Lower leg skin (tissue), 4 donors: ENCODE results near the gene FAM111A. TPM values are rescaled to one million over a fixed set of nuclear protein-coding genes. Genes with fewer than 3 reads are reported as not detected.
A peak's percentile ranks its signal among the peaks of the same experiment; 100 is the strongest.
"Not testable (repeated sequence)": the region's sequence is repeated elsewhere in the genome, so short reads cannot be mapped to it uniquely, and the experiment has no call there.

Experiments used
- DNase-seq, 2 donors: peaks; one replicate each; pipeline ENCODE4 v3.0.0-alpha.2; 2019; ENCODE audit warnings: low spot score in 2 of 2
- H3K4me3 ChIP-seq: fragments of 200-600 bp; sonication (generic); 2 replicates; pipeline ENCODE4 v1.5.1; 2017; ENCODE audit warnings: mild to moderate bottlenecking, low read depth; ENCODE audit not compliant: poor library complexity, severe bottlenecking
- POLR2A ChIP-seq, 2 donors: fragments of 450-650 bp; IDR thresholded peaks; one replicate each; pipeline ENCODE4 v1.6.1; 2016 to 2017; ENCODE audit warnings: antibody characterized with exemption in 2 of 2, mild to moderate bottlenecking in 1 of 2, moderate library complexity in 1 of 2
- WGBS, 2 donors: methylation state at CpG; one replicate each; pipeline ENCODE4 v1.1.5; 2018; 5-methylcytosine and 5-hydroxymethylcytosine counted together
- intact Hi-C: fragments of 100-400 bp; cut with DNase I; formaldehyde crosslinking; loops from one replicate; pipeline ENCODE4 v1.15.0; 2023; ENCODE audit warnings: low total_unique reads
- total RNA-seq, 4 donors: library from RNA; depleted of rRNA; stranded (reverse); fragments of >200 nt; gene quantifications; one replicate each; pipeline ENCODE4 v1.1.0, GENCODE V29; 2016
- TF ChIP-seq, protein P1 (sequence below), 3 donors: fragments of 450-650 bp; IDR thresholded peaks; one replicate each; pipeline ENCODE4 v1.5.1; 2016; ENCODE audit warnings: antibody characterized with exemption in 3 of 3, mild to moderate bottlenecking in 3 of 3, moderate library complexity in 2 of 3

Gene FAM111A, protein sequence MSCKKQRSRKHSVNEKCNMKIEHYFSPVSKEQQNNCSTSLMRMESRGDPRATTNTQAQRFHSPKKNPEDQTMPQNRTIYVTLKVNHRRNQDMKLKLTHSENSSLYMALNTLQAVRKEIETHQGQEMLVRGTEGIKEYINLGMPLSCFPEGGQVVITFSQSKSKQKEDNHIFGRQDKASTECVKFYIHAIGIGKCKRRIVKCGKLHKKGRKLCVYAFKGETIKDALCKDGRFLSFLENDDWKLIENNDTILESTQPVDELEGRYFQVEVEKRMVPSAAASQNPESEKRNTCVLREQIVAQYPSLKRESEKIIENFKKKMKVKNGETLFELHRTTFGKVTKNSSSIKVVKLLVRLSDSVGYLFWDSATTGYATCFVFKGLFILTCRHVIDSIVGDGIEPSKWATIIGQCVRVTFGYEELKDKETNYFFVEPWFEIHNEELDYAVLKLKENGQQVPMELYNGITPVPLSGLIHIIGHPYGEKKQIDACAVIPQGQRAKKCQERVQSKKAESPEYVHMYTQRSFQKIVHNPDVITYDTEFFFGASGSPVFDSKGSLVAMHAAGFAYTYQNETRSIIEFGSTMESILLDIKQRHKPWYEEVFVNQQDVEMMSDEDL
- 10 to 100 TPM; 14.9 to 25.0 (median 20.9) TPM for total RNA-seq

DNA sequence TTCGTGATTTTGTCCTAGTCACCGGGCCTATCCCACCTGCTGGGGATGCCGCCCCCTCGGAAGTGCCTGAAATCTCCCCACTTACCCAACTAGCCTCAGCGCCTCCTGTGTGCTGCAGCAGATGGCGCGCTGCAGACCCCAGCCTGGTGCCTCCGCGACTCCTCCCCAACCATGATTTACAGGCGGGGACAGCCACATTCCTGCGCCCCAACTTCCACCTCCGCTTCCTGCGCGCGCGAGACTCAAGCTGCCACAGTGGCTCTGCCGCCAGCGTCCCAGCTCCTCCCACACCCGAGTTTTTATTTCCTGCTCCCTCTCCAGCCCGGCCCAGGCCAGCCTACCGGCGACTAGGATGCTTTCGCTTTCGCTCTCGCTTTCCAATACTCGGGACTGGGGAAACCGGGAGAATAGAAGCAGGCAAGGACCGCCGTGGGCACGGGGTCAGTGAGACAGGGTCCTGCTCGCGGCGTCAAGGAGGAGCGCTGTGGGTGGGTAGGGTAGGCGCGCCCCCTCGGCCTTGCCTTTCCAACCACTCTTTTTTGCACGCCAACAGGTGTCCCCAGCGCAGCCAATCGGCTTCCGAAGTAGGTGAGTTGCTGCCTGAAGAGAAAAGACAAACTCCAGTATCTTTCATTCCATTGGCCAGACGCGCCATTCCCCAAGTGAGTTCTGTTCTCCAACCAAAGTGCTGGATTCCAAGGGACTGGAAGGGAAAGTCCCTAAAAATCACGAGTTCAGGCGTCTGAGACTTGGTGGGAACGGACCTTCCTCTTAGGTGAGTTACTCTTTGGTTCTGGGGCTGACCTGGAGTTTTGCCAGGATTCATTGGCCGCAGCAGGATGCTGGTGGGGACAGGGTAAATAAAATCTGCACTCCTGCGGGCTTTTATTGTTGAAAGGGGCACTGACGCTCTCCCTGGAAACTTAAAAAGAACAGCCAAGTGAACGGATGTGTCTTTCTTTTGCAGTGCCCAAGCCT lies at the start of gene FAM111A:
Gene FAM111A (plus strand): TSS at position 327 of the 978 bp plus-strand sequence. CDS start 6,017 bp downstream, outside the sequence.
- TF ChIP-seq POLR2A (IDR thresholded peaks at IDR 0.05): no peak
- TF ChIP-seq, protein P1, sequence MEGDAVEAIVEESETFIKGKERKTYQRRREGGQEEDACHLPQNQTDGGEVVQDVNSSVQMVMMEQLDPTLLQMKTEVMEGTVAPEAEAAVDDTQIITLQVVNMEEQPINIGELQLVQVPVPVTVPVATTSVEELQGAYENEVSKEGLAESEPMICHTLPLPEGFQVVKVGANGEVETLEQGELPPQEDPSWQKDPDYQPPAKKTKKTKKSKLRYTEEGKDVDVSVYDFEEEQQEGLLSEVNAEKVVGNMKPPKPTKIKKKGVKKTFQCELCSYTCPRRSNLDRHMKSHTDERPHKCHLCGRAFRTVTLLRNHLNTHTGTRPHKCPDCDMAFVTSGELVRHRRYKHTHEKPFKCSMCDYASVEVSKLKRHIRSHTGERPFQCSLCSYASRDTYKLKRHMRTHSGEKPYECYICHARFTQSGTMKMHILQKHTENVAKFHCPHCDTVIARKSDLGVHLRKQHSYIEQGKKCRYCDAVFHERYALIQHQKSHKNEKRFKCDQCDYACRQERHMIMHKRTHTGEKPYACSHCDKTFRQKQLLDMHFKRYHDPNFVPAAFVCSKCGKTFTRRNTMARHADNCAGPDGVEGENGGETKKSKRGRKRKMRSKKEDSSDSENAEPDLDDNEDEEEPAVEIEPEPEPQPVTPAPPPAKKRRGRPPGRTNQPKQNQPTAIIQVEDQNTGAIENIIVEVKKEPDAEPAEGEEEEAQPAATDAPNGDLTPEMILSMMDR (IDR thresholded peaks at IDR 0.05): no peak
- peak; percentile 89 to 98 for DNase-seq
- 0% methylated on average over 50 of the region's 50 CpGs for WGBS, 2 donors
- H3K4me3 ChIP-seq: peak within 1 kb of the TSS; percentile 71
- intact Hi-C loops: no loop called here

DNA sequence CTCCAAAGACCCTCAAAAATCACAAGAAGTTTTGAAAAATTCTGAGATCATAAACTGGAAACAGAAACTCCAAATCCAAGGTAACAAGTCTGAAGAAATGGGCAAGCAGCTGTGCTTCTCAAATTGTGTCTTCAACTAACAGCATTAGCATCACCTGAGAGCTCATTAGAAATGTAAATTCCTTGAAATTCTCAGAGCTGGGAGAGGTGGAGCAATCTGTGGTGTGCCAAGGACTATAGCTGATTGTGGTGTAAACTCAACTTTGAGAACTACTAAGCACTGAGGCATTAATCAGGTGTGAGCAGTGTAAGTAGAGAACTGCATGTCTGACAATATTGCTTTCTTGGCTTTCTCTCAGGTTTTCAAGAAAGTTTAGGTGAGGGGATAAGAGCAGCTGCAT lies 49.1 kb upstream of the FAM111A start:
- DNase-seq, intact Hi-C loops, H3K4me3 ChIP-seq: not testable (repeated sequence)

DNA sequence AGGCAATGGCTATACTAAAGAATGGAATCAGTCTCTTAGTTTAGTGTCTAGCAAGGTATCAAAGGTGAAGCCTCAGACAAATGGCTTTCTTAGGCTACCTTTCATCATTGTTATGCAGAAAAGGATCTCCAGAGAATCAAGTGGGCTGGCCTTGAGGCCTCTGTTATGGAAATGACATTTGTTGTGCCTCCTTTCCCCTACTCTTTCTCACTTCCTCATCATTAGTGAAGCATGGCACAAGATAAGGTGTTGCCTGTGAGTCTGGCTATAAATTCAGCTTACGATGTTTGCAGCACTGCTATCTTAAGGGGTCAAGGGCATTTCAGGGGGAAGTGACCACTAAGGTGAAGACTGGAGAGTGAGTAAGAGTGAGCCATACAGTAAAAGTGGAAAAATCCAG lies 47.4 kb upstream of the FAM111A start:
- not testable (repeated sequence) for DNase-seq

DNA sequence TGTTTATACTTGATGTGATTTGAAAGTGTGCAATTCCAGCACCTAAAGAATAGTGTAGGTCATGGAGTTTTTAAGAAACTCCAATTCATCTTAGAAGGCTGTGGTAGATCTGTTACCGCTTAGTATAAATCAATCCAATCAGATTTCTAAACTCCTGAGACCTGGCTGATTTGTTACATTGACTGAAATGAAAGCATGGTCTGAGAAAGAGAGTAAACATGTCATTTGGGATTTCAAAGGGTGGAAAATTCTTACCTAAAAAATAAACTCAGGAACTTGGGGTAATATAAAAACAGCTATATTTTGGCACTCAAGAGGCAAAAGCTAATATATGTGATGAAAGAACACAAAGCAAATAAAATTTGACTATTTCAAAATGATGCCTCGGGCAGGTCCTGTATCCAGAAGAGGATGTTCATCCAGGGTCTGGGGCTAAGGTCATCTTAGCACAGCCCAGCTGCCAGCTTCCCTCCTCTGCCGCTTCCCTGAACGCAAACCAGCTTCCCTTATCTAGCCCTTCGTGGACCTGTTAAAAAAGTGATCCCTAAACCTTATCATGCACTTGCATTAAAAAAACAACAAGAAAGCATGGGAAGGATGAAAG lies 46.6 kb upstream of the FAM111A start:
- H3K4me3 ChIP-seq, intact Hi-C loops, DNase-seq: not testable (repeated sequence)
- 75 to 80% methylated on average over 5 of the region's 5 CpGs for WGBS, 2 donors

More for the DNA sequence above, 47.4 kb upstream of the FAM111A start:
- intact Hi-C loops, H3K4me3 ChIP-seq: not testable (repeated sequence)
- 71 to 81% methylated on average over 1 of the region's 1 CpG for WGBS, 2 donors

DNA sequence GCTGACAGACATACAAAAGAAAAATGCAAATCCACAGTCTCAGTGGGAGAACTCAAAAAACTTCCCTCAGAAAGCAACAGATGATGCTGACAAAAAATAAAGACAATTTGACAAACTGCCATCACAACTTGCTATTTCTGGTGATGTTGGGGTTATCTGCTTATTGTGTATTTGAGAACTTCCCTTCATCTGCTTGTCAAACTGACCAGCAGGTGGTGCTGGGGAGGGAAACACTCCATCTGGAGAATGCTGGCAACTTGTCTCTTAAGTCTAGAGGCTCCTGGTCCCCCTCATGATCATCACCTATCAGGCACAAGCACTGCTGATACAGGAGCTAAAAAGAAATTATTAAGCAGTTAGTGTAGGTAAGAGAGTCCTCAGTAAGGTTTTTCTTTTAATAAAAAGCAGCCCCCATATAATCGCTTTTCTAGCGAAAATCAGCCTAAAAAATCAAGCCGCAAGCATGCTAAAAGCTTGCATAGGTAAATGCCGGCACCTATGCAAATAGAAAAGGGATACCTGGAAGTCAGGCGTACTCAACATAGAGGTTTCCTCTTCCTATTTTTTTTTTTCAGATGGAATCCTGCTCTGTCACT lies 45.4 kb upstream of the FAM111A start:
- intact Hi-C loops: no loop called here
- peak in 1 of 2 donors; percentile 41 for DNase-seq
- TF ChIP-seq POLR2A (IDR thresholded peaks at IDR 0.05): no peak
- TF ChIP-seq, protein P1 (IDR thresholded peaks at IDR 0.05): no peak
- WGBS, 2 donors: 95% methylated on average over 5 of the region's 5 CpGs
- no peak overlapping the region for H3K4me3 ChIP-seq

DNA sequence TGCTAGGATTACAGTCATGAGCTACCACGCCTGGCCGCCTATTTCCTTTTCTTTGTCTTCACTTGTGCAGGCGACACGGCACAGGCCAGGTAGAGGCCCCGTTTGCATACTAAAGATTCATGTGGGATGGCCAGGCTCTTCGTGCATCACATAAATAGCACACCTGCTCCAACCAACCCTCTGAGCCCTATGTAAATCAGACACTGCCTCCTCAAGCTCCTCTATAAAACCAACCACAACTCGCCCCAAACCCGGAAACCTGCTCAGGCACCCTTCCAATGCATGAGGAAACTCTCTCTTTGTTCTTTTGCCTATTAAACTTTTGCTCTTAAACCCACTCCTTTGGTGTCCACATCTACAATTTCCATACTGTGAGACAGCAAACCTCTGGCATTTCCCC lies 44.7 kb upstream of the FAM111A start:
- intact Hi-C loops: not testable (repeated sequence)
- WGBS, 2 donors: 73 to 81% methylated on average over 8 of the region's 8 CpGs

DNA sequence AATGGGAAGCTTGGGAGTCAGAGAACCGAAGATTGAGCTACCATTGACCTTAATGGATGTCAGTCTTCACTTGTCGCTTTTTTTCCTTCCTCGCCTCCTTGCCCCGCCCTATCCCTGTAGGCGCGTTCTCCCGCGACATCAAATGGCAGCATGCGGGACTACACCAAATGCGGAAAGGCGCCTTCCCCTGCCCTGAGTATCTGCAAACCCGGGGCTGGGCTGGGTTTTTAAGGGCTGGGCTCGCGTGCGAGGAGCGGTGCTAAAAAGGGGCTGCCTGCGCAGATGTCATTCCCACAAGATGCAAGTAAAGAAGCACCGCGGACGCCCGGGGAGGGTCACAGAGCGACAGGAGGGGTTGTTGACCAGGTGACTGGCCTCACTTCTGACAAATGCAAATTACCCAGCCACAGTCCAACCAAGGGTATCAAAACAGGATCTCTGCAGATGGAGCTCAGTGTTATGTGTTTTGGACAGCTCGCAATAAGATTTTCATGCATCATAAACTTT lies 40.3 kb upstream of the FAM111A start:
- TF ChIP-seq, protein P1 (IDR thresholded peaks at IDR 0.05): no peak
- TF ChIP-seq POLR2A (IDR thresholded peaks at IDR 0.05): no peak
- peak; percentile 32 to 88 for DNase-seq
- H3K4me3 ChIP-seq: no peak overlapping the region
- intact Hi-C loops: no loop called here
- 7% methylated on average over 23 of the region's 23 CpGs for WGBS, 2 donors

More for the DNA sequence above, 44.7 kb upstream of the FAM111A start:
- not testable (repeated sequence) for H3K4me3 ChIP-seq, DNase-seq
